Body of pancreas (tissue), 4 donors: ENCODE measurements around the gene HSD17B14.
A peak's percentile ranks its signal among the peaks of the same experiment; 100 is the strongest.

Experiments
- CTCF ChIP-seq, 7 experiments: fragments of 450-650 bp in 4 of 7; fragments of 200-600 bp in 3 of 7; sonication (generic) in 3 of 7; IDR thresholded peaks; one replicate each; pipeline ENCODE4 v1.5.1; 2016 to 2019; ENCODE audit warnings: antibody characterized with exemption in 7 of 7
- POLR2A ChIP-seq, 3 donors: fragments of 450-650 bp; IDR thresholded peaks; one replicate each; pipeline ENCODE4 v1.6.1; 2016; ENCODE audit warnings: antibody characterized with exemption in 3 of 3, mild to moderate bottlenecking in 2 of 3

- TF ChIP-seq POLR2A (IDR thresholded peaks at IDR 0.05): no peak
- TF ChIP-seq CTCF (IDR thresholded peaks at IDR 0.05): peak in 2 of 7 experiments; percentile 13 to 28
These were observed 8.2 kb upstream of the HSD17B14 start for GRCh38 chr19:48844472-48844871.
